Karpas-422 (cell line): ENCODE results near the gene CALHM4. TPM values are rescaled to one million over a fixed set of nuclear protein-coding genes. Genes with fewer than 3 reads are reported as not detected.

Source experiments
- DNase-seq: peaks from one replicate; pipeline ENCODE4 v3.0.0-alpha.2; 2015
- H2AFZ ChIP-seq: fragments of 200-600 bp; sonication (generic); 2 replicates; pipeline ENCODE4 v1.6.1; 2014; ENCODE audit warnings: antibody characterized with exemption, low read length, mixed read lengths
- H3K27ac ChIP-seq: fragments of 200-600 bp; sonication (generic); 2 replicates; pipeline ENCODE4 v1.5.1; 2014; ENCODE audit warnings: mild to moderate bottlenecking, low read length, moderate library complexity
- H3K27me3 ChIP-seq: fragments of 200-600 bp; sonication (generic); 2 replicates; pipeline ENCODE4 v1.6.1; 2014; ENCODE audit warnings: low read length, mixed read lengths
- H3K36me3 ChIP-seq: fragments of 200-600 bp; sonication (generic); 2 replicates; pipeline ENCODE4 v1.6.1; 2014; ENCODE audit warnings: low read length, mixed read lengths; ENCODE audit not compliant: insufficient read depth
- H3K4me1 ChIP-seq: fragments of 200-600 bp; sonication (generic); 2 replicates; pipeline ENCODE4 v1.6.1; 2014; ENCODE audit warnings: mild to moderate bottlenecking, low read length, mixed read lengths
- H3K4me2 ChIP-seq: fragments of 200-600 bp; sonication (generic); 2 replicates; pipeline ENCODE4 v1.6.1; 2014; ENCODE audit warnings: low read length, low read depth, mild to moderate bottlenecking; ENCODE audit not compliant: poor library complexity, severe bottlenecking
- H3K4me3 ChIP-seq: fragments of 200-600 bp; sonication (generic); 2 replicates; pipeline ENCODE4 v1.5.1; 2014; ENCODE audit warnings: mild to moderate bottlenecking, antibody characterized with exemption, low read length, mixed read lengths
- H3K79me2 ChIP-seq: fragments of 200-600 bp; sonication (generic); 2 replicates; pipeline ENCODE4 v1.6.1; 2014; ENCODE audit warnings: mild to moderate bottlenecking, low read length, mixed read lengths
- H3K9ac ChIP-seq: fragments of 200-600 bp; sonication (generic); 2 replicates; pipeline ENCODE4 v1.6.0; 2014; ENCODE audit warnings: low read length
- H3K9me2 ChIP-seq: fragments of 200-600 bp; sonication (generic), shearing (Covaris generic); replicated peaks from 2 replicates; pipeline ENCODE4 v1.6.0; 2014; ENCODE audit warnings: mild to moderate bottlenecking, low read length, moderate library complexity; ENCODE audit not compliant: insufficient read depth
- H3K9me3 ChIP-seq: fragments of 300-700, 200-600 bp; sonication (generic); 2 replicates; pipeline ENCODE4 v1.6.1; 2014; ENCODE audit warnings: low read length, mixed read lengths
- H4K20me1 ChIP-seq: fragments of 200-600 bp; sonication (generic); 2 replicates; pipeline ENCODE4 v1.6.1; 2014; ENCODE audit warnings: mild to moderate bottlenecking, antibody characterized with exemption, low read length, low read depth; ENCODE audit not compliant: insufficient read depth
- total RNA-seq: library from RNA; depleted of rRNA; stranded (reverse); fragments of >200 nt; shearing (Covaris generic); gene quantifications from 2 replicates; pipeline ENCODE4 v1.2.3, GENCODE V29; 2014; ENCODE audit warnings: low replicate concordance

Gene CALHM4
- total RNA-seq, 1 experiment from 2014 or later = not detected

GRCh38 chr6:116531675-116532570 is 21.6 kb upstream of the CALHM4 start:
- Histone ChIP-seq H3K27me3 (no peaks in the 10 kb centered on the region), H4K20me1 (no peaks in the 10 kb centered on the region), H3K36me3 (no peaks in the 10 kb centered on the region), H3K27ac (no peak overlapping the region), H3K9me2 (no peaks in the 10 kb centered on the region), H3K4me2 (no peak overlapping the region), H2AFZ (no peak overlapping the region), H3K79me2 (no peaks in the 10 kb centered on the region), H3K9ac (no peak overlapping the region), H3K4me3 (no peak overlapping the region), H3K4me1 (no peaks in the 10 kb centered on the region), H3K9me3 (no peaks in the 10 kb centered on the region)
- DNase-seq = peak; percentile 82

GRCh38 chr6:116533233-116533957 is 20.2 kb upstream of the CALHM4 start:
- no peak overlapping the region for H3K4me2 ChIP-seq
- no peaks in the 10 kb centered on the region for H3K9me3 ChIP-seq
- H3K27ac ChIP-seq = no peak overlapping the region
- H3K79me2 ChIP-seq = no peaks in the 10 kb centered on the region
- no peaks in the 10 kb centered on the region for H3K27me3 ChIP-seq
- no peaks in the 10 kb centered on the region for H4K20me1 ChIP-seq
- H3K4me1 ChIP-seq = no peaks in the 10 kb centered on the region
- H3K9me2 ChIP-seq = no peaks in the 10 kb centered on the region
- H3K9ac ChIP-seq = no peak overlapping the region
- no peaks in the 10 kb centered on the region for H3K36me3 ChIP-seq
- no peak overlapping the region for H3K4me3 ChIP-seq
- H2AFZ ChIP-seq = 0 out of 2 replicates have a peak overlapping the region, but pooled peaks have one; percentile 16
- no peak for DNase-seq

GRCh38 chr6:116535109-116535508 is 18.4 kb upstream of the CALHM4 start:
- no peaks in the 10 kb centered on the region for H3K27me3 ChIP-seq
- no peak overlapping the region for H2AFZ ChIP-seq
- H4K20me1 ChIP-seq = no peaks in the 10 kb centered on the region
- no peak overlapping the region for H3K4me3 ChIP-seq
- no peaks in the 10 kb centered on the region for H3K9me3 ChIP-seq
- no peaks in the 10 kb centered on the region for H3K36me3 ChIP-seq
- H3K79me2 ChIP-seq = no peaks in the 10 kb centered on the region
- no peak for DNase-seq
- H3K4me2 ChIP-seq = no peak overlapping the region
- no peaks in the 10 kb centered on the region for H3K4me1 ChIP-seq
- no peaks in the 10 kb centered on the region for H3K9me2 ChIP-seq
- H3K27ac ChIP-seq = no peak overlapping the region
- no peak overlapping the region for H3K9ac ChIP-seq

- Histone ChIP-seq H3K9me2 (no peaks in the 10 kb centered on the region), H3K4me3 (no peak overlapping the region), H4K20me1 (no peaks in the 10 kb centered on the region), H3K79me2 (no peaks in the 10 kb centered on the region), H3K27ac (no peak overlapping the region), H3K9ac (no peak overlapping the region), H3K27me3 (no peaks in the 10 kb centered on the region), H3K4me2 (no peak overlapping the region), H3K4me1 (no peaks in the 10 kb centered on the region), H2AFZ (peak overlapping the region; percentile 53; the same call in 1 of the 2 replicates), H3K9me3 (no peaks in the 10 kb centered on the region), H3K36me3 (no peaks in the 10 kb centered on the region)
- peak; percentile 88 for DNase-seq
Measured at GRCh38 chr6:116536216-116536621, 17.3 kb upstream of the CALHM4 start.

- Histone ChIP-seq H3K36me3 (no peaks in the 10 kb centered on the region), H3K4me3 (no peak overlapping the region), H3K27ac (no peak overlapping the region), H3K9me3 (no peaks in the 10 kb centered on the region), H2AFZ (no peak overlapping the region), H3K9ac (no peak overlapping the region), H3K27me3 (no peaks in the 10 kb centered on the region), H3K4me2 (no peak overlapping the region), H4K20me1 (no peaks in the 10 kb centered on the region), H3K9me2 (no peaks in the 10 kb centered on the region), H3K79me2 (no peaks in the 10 kb centered on the region), H3K4me1 (no peaks in the 10 kb centered on the region)
- no peak for DNase-seq
Measured at GRCh38 chr6:116542426-116542825, 11.1 kb upstream of the CALHM4 start.

- Histone ChIP-seq H3K9me3 (no peaks in the 10 kb centered on the region), H2AFZ (no peak overlapping the region), H3K36me3 (no peaks in the 10 kb centered on the region), H3K9ac (no peak overlapping the region), H3K79me2 (no peaks in the 10 kb centered on the region), H3K27ac (no peak overlapping the region), H3K4me1 (no peaks in the 10 kb centered on the region), H4K20me1 (no peaks in the 10 kb centered on the region), H3K9me2 (no peaks in the 10 kb centered on the region), H3K4me3 (no peak overlapping the region), H3K4me2 (no peak overlapping the region), H3K27me3 (no peaks in the 10 kb centered on the region)
- no peak for DNase-seq
Measured at GRCh38 chr6:116543149-116543548, 10.4 kb upstream of the CALHM4 start.

- no peak within 1 kb of the TSS for H3K4me2 ChIP-seq
- no peaks in the 10 kb centered on the region for H3K4me1 ChIP-seq
- DNase-seq = no peak
Measured at GRCh38 chr6:116545651-116546050, 7.9 kb upstream of the CALHM4 start, which contains the start of gene TRAPPC3L. TRAPPC3L (minus strand) TSS chr6:116545684; CDS start chr6:116545514, 170 bp downstream.

GRCh38 chr6:116547358-116547757 is 6.2 kb upstream of the CALHM4 start:
- Histone ChIP-seq H3K9me2 (no peaks in the 10 kb centered on the region), H3K9ac (no peak overlapping the region), H2AFZ (no peak overlapping the region), H3K36me3 (no peaks in the 10 kb centered on the region), H3K27me3 (no peaks in the 10 kb centered on the region), H4K20me1 (no peaks in the 10 kb centered on the region), H3K4me2 (no peak overlapping the region), H3K27ac (no peak overlapping the region), H3K4me3 (no peak overlapping the region), H3K4me1 (no peaks in the 10 kb centered on the region), H3K9me3 (no peaks in the 10 kb centered on the region), H3K79me2 (no peaks in the 10 kb centered on the region)
- no peak for DNase-seq

More at GRCh38 chr6:116545651-116546050, 7.9 kb upstream of the CALHM4 start, which contains the start of gene TRAPPC3L:
- no peak within 1 kb of the TSS for H2AFZ ChIP-seq
- no peaks in the 10 kb centered on the region for H3K36me3 ChIP-seq
- H4K20me1 ChIP-seq = no peaks in the 10 kb centered on the region
- H3K27ac ChIP-seq = no peak within 1 kb of the TSS
- no peak within 1 kb of the TSS for H3K9ac ChIP-seq
- no peaks in the 10 kb centered on the region for H3K9me2 ChIP-seq
- H3K27me3 ChIP-seq = no peaks in the 10 kb centered on the region
- no peaks in the 10 kb centered on the region for H3K9me3 ChIP-seq
- H3K79me2 ChIP-seq = no peaks in the 10 kb centered on the region
- H3K4me3 ChIP-seq = no peak within 1 kb of the TSS
